Small intestine (tissue), 7 donors: ENCODE results near the gene ALOX5AP. TPM values are rescaled to one million over a fixed set of nuclear protein-coding genes. Genes with fewer than 3 reads are reported as not detected.

ENCODE experiments used
- DNase-seq, 2 donors: peaks; one replicate each; pipeline versions ENCODE4 v3.0.0 to v3.0.0-alpha.2; 2013
- FAIRE-seq: peaks from 2 replicates; lab custom pipeline; 2012; peaks lifted over from hg19 to GRCh38; lab: Jason Lieb, UNC
- H3K27ac ChIP-seq, 3 donors: one replicate each; pipeline ENCODE4 v1.5.1; 2013; ENCODE audit warnings: low read length in 2 of 3, mild to moderate bottlenecking in 2 of 3, control low read depth in 1 of 3, inconsistent platforms in 1 of 3, low read depth in 1 of 3, moderate library complexity in 1 of 3
- H3K27me3 ChIP-seq, 3 donors: one replicate each; pipeline ENCODE4 v1.6.1; 2013; ENCODE audit warnings: low read length in 3 of 3, inconsistent platforms in 1 of 3; ENCODE audit not compliant: control insufficient read depth in 3 of 3, insufficient read depth in 3 of 3
- H3K36me3 ChIP-seq, 3 donors: one replicate each; pipeline ENCODE4 v1.6.1; 2013; ENCODE audit warnings: low read length in 3 of 3, inconsistent platforms in 1 of 3, low read depth in 1 of 3, mild to moderate bottlenecking in 1 of 3, moderate library complexity in 1 of 3; ENCODE audit not compliant: control insufficient read depth in 3 of 3, insufficient read depth in 2 of 3
- H3K4me1 ChIP-seq, 3 donors: one replicate each; pipeline ENCODE4 v1.6.1; 2013; ENCODE audit warnings: low read length in 2 of 3, inconsistent platforms in 1 of 3, low read depth in 1 of 3, mild to moderate bottlenecking in 1 of 3, moderate library complexity in 1 of 3; ENCODE audit not compliant: control insufficient read depth in 3 of 3, insufficient read depth in 2 of 3
- H3K4me3 ChIP-seq, 3 donors: one replicate each; pipeline ENCODE4 v1.5.1; 2013; ENCODE audit warnings: low read length in 3 of 3, control low read depth in 1 of 3, inconsistent platforms in 1 of 3, low read depth in 1 of 3, mild to moderate bottlenecking in 1 of 3, moderate library complexity in 1 of 3
- H3K9me3 ChIP-seq, 2 donors: one replicate each; pipeline ENCODE4 v1.6.1; 2013; ENCODE audit warnings: low read depth in 1 of 2, low read length in 1 of 2; ENCODE audit not compliant: control insufficient read depth in 2 of 2, insufficient read depth in 1 of 2
- WGBS, 3 donors: extraction: QIAGEN DNeasy Blood & Tissue Kit; methylation state at CpG; one replicate each; pipeline ENCODE4 v1.1.7; 2013; 5-methylcytosine and 5-hydroxymethylcytosine counted together
- polyA plus RNA-seq, 4 donors: library from polyadenylated mRNA; stranded (reverse) in 3 of 4; unstranded in 1 of 4; fragments of 200-250 nt in 3 of 4; fragments of 120-200 nt in 1 of 4; gene quantifications; one replicate each; pipeline versions ENCODE4 v1.2.1 to v1.2.3, GENCODE V29; 2013
- donor health status: healthy with polysubstance abuse.
- donor health status: control.
- donor health status: control.
- donor health status: Bipolar disorder and iron deficiency.
- donor health status: healthy.

ALOX5AP gene
- polyA plus RNA-seq, 4 donors: 5.5 to 36.1 (median 16.5) TPM

- H3K9me3 ChIP-seq: no peaks in the 10 kb centered on the region
- no peak overlapping the region for H3K4me3 ChIP-seq
- H3K36me3 ChIP-seq: no peaks in the 10 kb centered on the region
- H3K4me1 ChIP-seq: peaks cover 0 to 11% (median 0%) of the 10 kb centered on the region in 3 donors
- no peak for FAIRE-seq
- WGBS, 3 donors: 40 to 76% (median 63%) methylated on average over 8 of the region's 8 CpGs
- no peaks in the 10 kb centered on the region for H3K27me3 ChIP-seq
- no peak overlapping the region for H3K27ac ChIP-seq
- peak in 1 of 2 donors; percentile 34 for DNase-seq
Observed at GRCh38 chr13:30729801-30730200, 5.5 kb upstream of the ALOX5AP start.

- Histone ChIP-seq H3K4me3 (no peak overlapping the region), H3K27ac (no peak overlapping the region), H3K27me3 (no peaks in the 10 kb centered on the region), H3K9me3 (no peaks in the 10 kb centered on the region), H3K36me3 (no peaks in the 10 kb centered on the region), H3K4me1 (peaks cover 0 to 11% (median 2%) of the 10 kb centered on the region in 3 donors)
- FAIRE-seq (no peak), DNase-seq (no peak)
- 68 to 86% (median 78%) methylated on average over 7 of the region's 7 CpGs for WGBS, 3 donors
Observed at GRCh38 chr13:30730526-30730925, 4.8 kb upstream of the ALOX5AP start.

- H3K4me1 ChIP-seq: peaks cover 0 to 11% (median 2%) of the 10 kb centered on the region in 3 donors
- FAIRE-seq (no peak), DNase-seq (no peak)
- 80 to 86% (median 86%) methylated on average over 21 of the region's 21 CpGs for WGBS, 3 donors
- H3K36me3 ChIP-seq: no peaks in the 10 kb centered on the region
- H3K4me3 ChIP-seq: no peak overlapping the region
- H3K27ac ChIP-seq: no peak overlapping the region
- no peaks in the 10 kb centered on the region for H3K27me3 ChIP-seq
- H3K9me3 ChIP-seq: no peaks in the 10 kb centered on the region
Observed at GRCh38 chr13:30731361-30732045, 3.8 kb upstream of the ALOX5AP start.

- no peak overlapping the region for H3K27ac ChIP-seq
- no peaks in the 10 kb centered on the region for H3K9me3 ChIP-seq
- H3K4me1 ChIP-seq: peaks cover 0 to 11% (median 2%) of the 10 kb centered on the region in 3 donors
- FAIRE-seq: no peak
- H3K4me3 ChIP-seq: no peak overlapping the region
- H3K27me3 ChIP-seq: no peaks in the 10 kb centered on the region
- no peak for DNase-seq
- WGBS, 3 donors: 86 to 91% (median 88%) methylated on average over 21 of the region's 21 CpGs
- H3K36me3 ChIP-seq: no peaks in the 10 kb centered on the region
Observed at GRCh38 chr13:30732046-30732390, 3.3 kb upstream of the ALOX5AP start.

GRCh38 chr13:30734439-30734838 is 904 bp upstream of the ALOX5AP start:
- no peak overlapping the region for H3K4me3 ChIP-seq
- peaks cover 2 to 11% (median 4%) of the 10 kb centered on the region in 3 donors for H3K4me1 ChIP-seq
- no peak for DNase-seq
- H3K27me3 ChIP-seq: no peaks in the 10 kb centered on the region
- FAIRE-seq: no peak
- WGBS, 3 donors: 70 to 88% (median 83%) methylated on average over 1 of the region's 1 CpG
- no peaks in the 10 kb centered on the region for H3K36me3 ChIP-seq
- H3K27ac ChIP-seq: no peak overlapping the region
- no peaks in the 10 kb centered on the region for H3K9me3 ChIP-seq

GRCh38 chr13:30735872-30736175 is 481 bp downstream of the ALOX5AP start:
- Histone ChIP-seq H3K9me3 (no peaks in the 10 kb centered on the region), H3K27ac (peak overlapping the region in 1 of 3 donors; percentile 42), H3K27me3 (no peaks in the 10 kb centered on the region), H3K4me1 (peaks cover 7 to 10% (median 8%) of the 10 kb centered on the region in 3 donors), H3K4me3 (peak overlapping the region in 1 of 3 donors; percentile 16), H3K36me3 (no peaks in the 10 kb centered on the region)
- no peak for FAIRE-seq
- DNase-seq: no peak
- 66 to 86% (median 74%) methylated on average over 2 of the region's 2 CpGs for WGBS, 3 donors

GRCh38 chr13:30736461-30737320 is 1.3 kb downstream of the ALOX5AP start:
- no peak for FAIRE-seq
- no peaks in the 10 kb centered on the region for H3K27me3 ChIP-seq
- WGBS, 3 donors: 68 to 74% (median 74%) methylated on average over 5 of the region's 5 CpGs
- H3K36me3 ChIP-seq: no peaks in the 10 kb centered on the region
- H3K9me3 ChIP-seq: no peaks in the 10 kb centered on the region
- no peak for DNase-seq
- peaks cover 7 to 10% (median 8%) of the 10 kb centered on the region in 3 donors for H3K4me1 ChIP-seq
- H3K27ac ChIP-seq: peak overlapping the region in 1 of 3 donors; percentile 32
- peak overlapping the region in 1 of 3 donors; percentile 18 for H3K4me3 ChIP-seq

GRCh38 chr13:30737511-30738337 is 2.4 kb downstream of the ALOX5AP start:
- H3K9me3 ChIP-seq: no peaks in the 10 kb centered on the region
- peak overlapping the region in 1 of 3 donors; percentile 32 for H3K27ac ChIP-seq
- H3K4me1 ChIP-seq: peaks cover 8 to 10% (median 9%) of the 10 kb centered on the region in 3 donors
- no peaks in the 10 kb centered on the region for H3K36me3 ChIP-seq
- DNase-seq: no peak
- peak overlapping the region in 1 of 3 donors; percentile 4 for H3K4me3 ChIP-seq
- no peak for FAIRE-seq
- no peaks in the 10 kb centered on the region for H3K27me3 ChIP-seq
- WGBS, 3 donors: 68 to 87% (median 78%) methylated on average over 3 of the region's 3 CpGs
